Thoracic aorta (tissue), 2 donors: ENCODE data around the gene LUZP2. TPM values are rescaled to one million over a fixed set of nuclear protein-coding genes. Genes with fewer than 3 reads are reported as not detected.

Experiments
- ATAC-seq: fragments of 150-250 bp; one replicate; pipeline ENCODE4 v1.8.0; 2017; ENCODE audit warnings: low read depth; ENCODE audit not compliant: insufficient number of reproducible peaks, low FRiP score
- DNase-seq: peaks from one replicate; pipeline ENCODE4 v3.0.0-alpha.2; 2020; ENCODE audit warnings: low spot score
- H3K27ac ChIP-seq, 2 donors: fragments of 200-600 bp; sonication (generic); 1 replicate in 1 of 2; 2 replicates in 1 of 2; pipeline ENCODE4 v1.5.1; 2016; ENCODE audit warnings: mild to moderate bottlenecking in 2 of 2, moderate library complexity in 2 of 2
- H3K27me3 ChIP-seq: fragments of 200-600 bp; sonication (generic); replicated peaks from 2 replicates; pipeline ENCODE4 v1.6.0; 2016; ENCODE audit warnings: mild to moderate bottlenecking; ENCODE audit not compliant: insufficient read depth
- H3K36me3 ChIP-seq: fragments of 200-600 bp; sonication (generic); one replicate; pipeline ENCODE4 v1.5.1; 2016
- H3K4me1 ChIP-seq, 2 donors: fragments of 200-600 bp; sonication (generic); 1 replicate in 1 of 2; 2 replicates in 1 of 2; pipeline versions ENCODE4 v1.5.1 to v1.6.0; 2016; ENCODE audit warnings: low read depth in 2 of 2, mild to moderate bottlenecking in 1 of 2; ENCODE audit not compliant: control insufficient read depth in 1 of 2
- H3K4me3 ChIP-seq: fragments of 200-600 bp; sonication (generic); 2 replicates; pipeline ENCODE4 v1.5.1; 2016; ENCODE audit warnings: mild to moderate bottlenecking
- H3K9me3 ChIP-seq: fragments of 200-600 bp; sonication (generic); 2 replicates; pipeline ENCODE4 v1.5.1; 2016
- CTCF ChIP-seq: fragments of 200-600 bp; sonication (generic); IDR thresholded peaks from one replicate; pipeline ENCODE4 v1.5.1; 2019; ENCODE audit warnings: antibody characterized with exemption
- total RNA-seq, 2 donors: library from RNA; depleted of rRNA; stranded (reverse); fragments of >200 nt; gene quantifications; one replicate each; pipeline versions ENCODE4 v1.1.0 to v1.2.3, GENCODE V29; 2016

LUZP2 gene
- total RNA-seq, 2 donors from 2014 or later = 0.41 TPM; not detected in 1

- H3K4me1 ChIP-seq = no peaks in the 10 kb centered on the region
- ATAC-seq (no peak), DNase-seq (no peak)
- no peak for TF ChIP-seq CTCF
- H3K4me3 ChIP-seq = no peak overlapping the region
- H3K27me3 ChIP-seq = no peaks in the 10 kb centered on the region
- H3K36me3 ChIP-seq = no peaks in the 10 kb centered on the region
- H3K9me3 ChIP-seq = no peaks in the 10 kb centered on the region
- no peak overlapping the region for H3K27ac ChIP-seq
These were observed 263.8 kb downstream of the LUZP2 start for GRCh38 chr11:24760681-24761080.

GRCh38 chr11:24762076-24762475 is 265.2 kb downstream of the LUZP2 start:
- Histone ChIP-seq H3K36me3 (no peaks in the 10 kb centered on the region), H3K27me3 (no peaks in the 10 kb centered on the region), H3K4me3 (no peak overlapping the region), H3K27ac (no peak overlapping the region), H3K4me1 (no peaks in the 10 kb centered on the region), H3K9me3 (no peaks in the 10 kb centered on the region)
- ATAC-seq (no peak), DNase-seq (no peak)
- TF ChIP-seq CTCF = no peak

- no peaks in the 10 kb centered on the region for H3K9me3 ChIP-seq
- TF ChIP-seq CTCF = no peak
- no peaks in the 10 kb centered on the region for H3K27me3 ChIP-seq
- H3K27ac ChIP-seq = no peak overlapping the region
- no peaks in the 10 kb centered on the region for H3K4me1 ChIP-seq
- H3K4me3 ChIP-seq = no peak overlapping the region
- ATAC-seq (no peak), DNase-seq (no peak)
- no peaks in the 10 kb centered on the region for H3K36me3 ChIP-seq
These were observed 270.6 kb downstream of the LUZP2 start for GRCh38 chr11:24767411-24767810.

- ATAC-seq = no peak
- Histone ChIP-seq H3K9me3 (no peaks in the 10 kb centered on the region), H3K4me3 (no peak overlapping the region), H3K4me1 (no peaks in the 10 kb centered on the region), H3K36me3 (no peaks in the 10 kb centered on the region), H3K27me3 (no peaks in the 10 kb centered on the region), H3K27ac (no peak overlapping the region)
- TF ChIP-seq CTCF = no peak
- DNase-seq = no peak
These were observed 276.5 kb downstream of the LUZP2 start for GRCh38 chr11:24773322-24773721.

GRCh38 chr11:24779791-24780190 is 282.9 kb downstream of the LUZP2 start:
- Histone ChIP-seq H3K36me3 (no peaks in the 10 kb centered on the region), H3K9me3 (no peaks in the 10 kb centered on the region), H3K27ac (no peak overlapping the region), H3K27me3 (no peaks in the 10 kb centered on the region), H3K4me1 (no peaks in the 10 kb centered on the region), H3K4me3 (no peak overlapping the region)
- DNase-seq (no peak), ATAC-seq (no peak)
- TF ChIP-seq CTCF = no peak
